ENCODE data around the gene LATS2. TPM values are rescaled to one million over a fixed set of nuclear protein-coding genes. Genes with fewer than 3 reads are reported as not detected.

Gene LATS2
- total RNA-seq, 3 donors from 2014 or later = 15.1 to 35.2 (median 21.6) TPM

DNA sequence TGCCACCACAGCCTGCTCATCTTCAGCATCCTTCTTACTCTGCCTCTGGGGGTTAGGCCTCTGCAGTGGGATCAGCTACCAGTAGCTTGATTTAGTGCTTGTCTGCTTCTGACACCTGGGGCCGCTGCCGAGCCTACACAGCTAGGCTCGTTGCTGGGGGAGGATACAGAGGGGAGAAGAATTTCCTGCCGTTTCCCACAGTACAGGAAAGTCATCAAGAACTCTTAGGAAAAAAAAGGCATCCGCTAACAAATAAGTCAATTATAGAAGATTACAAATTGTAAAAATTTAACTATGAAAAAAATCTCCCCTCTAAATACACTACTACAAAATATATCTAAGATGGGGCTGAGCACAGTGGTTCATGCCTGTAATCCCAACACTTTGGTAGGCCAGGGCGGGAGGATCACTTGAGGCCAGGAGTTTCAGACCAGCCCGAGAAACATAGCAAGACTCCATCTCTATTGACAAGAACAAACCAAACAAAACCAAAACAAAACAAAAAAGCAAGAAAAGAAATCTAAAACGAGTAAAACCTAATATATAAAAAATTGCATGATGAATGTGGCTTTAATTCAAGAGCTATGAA lies 26.7 kb downstream of the LATS2 start:
- Histone ChIP-seq H3K27me3 (no peaks in the 10 kb centered on the region), H3K27ac (peak overlapping the region; percentile 66 to 87), H3K9me3 (no peaks in the 10 kb centered on the region), H3K4me3 (no peak overlapping the region), H3K4me1 (peaks cover 9 to 16% of the 10 kb centered on the region in 2 donors), H3K36me3 (no peaks in the 10 kb centered on the region)
- intact Hi-C loops (cut with DNase I; ENCODE audit: low total_unique reads) = no loop called here
- DNase-seq (ENCODE audit: low spot score in 2 of 2) = no peak
- TF ChIP-seq, protein P1, sequence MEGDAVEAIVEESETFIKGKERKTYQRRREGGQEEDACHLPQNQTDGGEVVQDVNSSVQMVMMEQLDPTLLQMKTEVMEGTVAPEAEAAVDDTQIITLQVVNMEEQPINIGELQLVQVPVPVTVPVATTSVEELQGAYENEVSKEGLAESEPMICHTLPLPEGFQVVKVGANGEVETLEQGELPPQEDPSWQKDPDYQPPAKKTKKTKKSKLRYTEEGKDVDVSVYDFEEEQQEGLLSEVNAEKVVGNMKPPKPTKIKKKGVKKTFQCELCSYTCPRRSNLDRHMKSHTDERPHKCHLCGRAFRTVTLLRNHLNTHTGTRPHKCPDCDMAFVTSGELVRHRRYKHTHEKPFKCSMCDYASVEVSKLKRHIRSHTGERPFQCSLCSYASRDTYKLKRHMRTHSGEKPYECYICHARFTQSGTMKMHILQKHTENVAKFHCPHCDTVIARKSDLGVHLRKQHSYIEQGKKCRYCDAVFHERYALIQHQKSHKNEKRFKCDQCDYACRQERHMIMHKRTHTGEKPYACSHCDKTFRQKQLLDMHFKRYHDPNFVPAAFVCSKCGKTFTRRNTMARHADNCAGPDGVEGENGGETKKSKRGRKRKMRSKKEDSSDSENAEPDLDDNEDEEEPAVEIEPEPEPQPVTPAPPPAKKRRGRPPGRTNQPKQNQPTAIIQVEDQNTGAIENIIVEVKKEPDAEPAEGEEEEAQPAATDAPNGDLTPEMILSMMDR (IDR thresholded peaks at IDR 0.05) = no peak
- no peak for TF ChIP-seq POLR2AphosphoS5 (IDR thresholded peaks at IDR 0.05)
- no peak for TF ChIP-seq POLR2A (IDR thresholded peaks at IDR 0.05)

DNA sequence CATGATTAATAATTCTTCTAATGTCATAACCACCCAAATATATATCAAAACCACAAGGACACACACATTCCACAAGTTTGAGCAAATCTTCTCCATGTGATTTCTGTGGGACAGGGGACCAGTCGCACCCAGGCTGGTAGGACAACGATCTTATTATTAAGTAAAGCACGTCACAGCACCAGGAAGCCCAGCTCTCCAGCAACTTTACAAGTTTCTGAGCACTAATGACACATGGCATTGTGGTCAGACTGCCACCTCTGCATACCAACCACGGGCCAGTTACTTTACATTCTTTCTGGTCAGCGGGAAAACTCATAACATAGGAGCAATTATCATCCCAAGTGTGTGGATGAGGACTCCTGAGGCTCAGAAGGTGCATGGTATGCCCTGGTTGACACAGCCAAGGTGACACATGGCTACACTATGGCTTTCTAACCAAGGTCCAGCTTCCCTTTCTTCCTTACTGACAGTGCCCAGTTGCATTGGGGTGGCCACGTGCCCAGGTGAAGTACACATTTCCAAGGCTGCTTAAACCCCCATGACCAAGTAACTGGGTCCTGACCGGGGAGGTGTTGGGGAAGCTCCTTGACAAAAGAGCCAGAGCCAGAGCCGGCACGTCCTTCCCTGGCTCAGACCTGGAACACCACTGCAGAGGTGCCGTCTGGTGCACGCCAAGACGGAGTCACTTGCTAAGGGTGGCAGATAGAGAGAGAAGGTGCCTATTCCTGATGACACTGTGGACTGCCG lies 27.4 kb downstream of the LATS2 start:
- Histone ChIP-seq H3K9me3 (no peaks in the 10 kb centered on the region), H3K4me3 (peak overlapping the region in 1 of 3 donors; percentile 17), H3K27ac (peak overlapping the region; percentile 66 to 87), H3K27me3 (no peaks in the 10 kb centered on the region), H3K36me3 (no peaks in the 10 kb centered on the region), H3K4me1 (peaks cover 9 to 16% of the 10 kb centered on the region in 2 donors)
- intact Hi-C loops (cut with DNase I; ENCODE audit: low total_unique reads) = no loop called here
- DNase-seq (ENCODE audit: low spot score in 2 of 2) = peak in 1 of 2 donors; percentile 86
- TF ChIP-seq, protein P1 (IDR thresholded peaks at IDR 0.05) = no peak
- no peak for TF ChIP-seq POLR2A (IDR thresholded peaks at IDR 0.05)
- no peak for TF ChIP-seq POLR2AphosphoS5 (IDR thresholded peaks at IDR 0.05)

DNA sequence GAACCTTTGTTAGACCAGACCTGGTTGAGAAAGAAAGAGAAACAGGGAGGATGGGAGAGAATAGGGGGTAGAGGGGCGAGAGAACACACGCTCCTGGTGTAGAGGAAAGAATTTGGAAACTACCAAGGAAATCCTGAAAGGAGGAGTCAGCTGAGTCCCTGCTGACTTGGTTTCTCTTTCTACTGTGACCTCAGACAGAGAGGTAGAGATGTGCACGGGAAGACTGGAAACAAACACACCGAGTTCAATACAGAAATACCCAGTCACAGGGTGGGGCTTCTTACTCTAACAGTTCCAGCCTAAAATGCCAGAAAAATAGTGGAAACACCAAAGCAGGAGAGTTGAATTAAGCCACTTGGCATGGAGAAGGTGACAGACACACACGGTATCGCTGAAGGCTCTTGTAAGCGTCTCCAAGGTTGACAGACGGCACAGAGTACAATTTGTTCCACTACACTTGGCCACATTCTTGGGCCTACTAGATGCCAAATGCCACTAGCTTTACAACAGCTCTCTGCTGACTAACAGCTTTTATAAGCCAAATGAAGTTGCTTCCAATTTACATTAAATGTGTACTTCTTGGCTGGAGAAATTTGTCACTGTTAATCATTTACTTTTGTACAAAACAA lies 28.1 kb downstream of the LATS2 start:
- Histone ChIP-seq H3K9me3 (no peaks in the 10 kb centered on the region), H3K4me3 (peak overlapping the region in 2 of 3 donors; percentile 1 to 22), H3K4me1 (peaks cover 9 to 16% of the 10 kb centered on the region in 2 donors), H3K27me3 (no peaks in the 10 kb centered on the region), H3K36me3 (no peaks in the 10 kb centered on the region), H3K27ac (peak overlapping the region; percentile 66 to 87)
- intact Hi-C loops (cut with DNase I; ENCODE audit: low total_unique reads) = no loop called here
- DNase-seq (ENCODE audit: low spot score in 2 of 2) = peak in 1 of 2 donors; percentile 82
- no peak for TF ChIP-seq POLR2A (IDR thresholded peaks at IDR 0.05)
- TF ChIP-seq, protein P1 (IDR thresholded peaks at IDR 0.05) = no peak
- TF ChIP-seq POLR2AphosphoS5 (IDR thresholded peaks at IDR 0.05) = peak in 2 of 3 donors; percentile 70 to 78

DNA sequence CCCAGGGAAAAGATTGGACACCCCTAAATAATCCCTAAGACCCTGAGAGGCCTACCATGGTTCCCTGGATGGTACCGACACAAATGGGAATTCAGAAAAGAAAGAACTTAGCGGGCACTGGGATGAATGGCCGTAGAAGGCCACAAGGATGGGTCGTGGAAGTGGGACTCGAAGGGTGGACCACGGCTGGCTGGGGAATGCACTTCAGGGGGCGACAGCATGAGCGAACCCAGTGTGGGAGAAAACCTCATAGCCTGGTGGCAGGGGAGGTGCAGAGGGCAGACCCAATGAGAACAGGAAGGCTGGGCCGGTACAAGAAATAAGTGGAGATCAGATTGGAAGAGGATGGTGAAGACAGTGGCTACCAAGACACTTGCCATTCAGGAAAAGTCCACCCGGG lies 28.7 kb downstream of the LATS2 start:
- intact Hi-C loops (cut with DNase I; ENCODE audit: low total_unique reads) = no loop called here
- Histone ChIP-seq H3K9me3 (no peaks in the 10 kb centered on the region), H3K4me3 (no peak overlapping the region), H3K27ac (peak overlapping the region; percentile 62 to 87), H3K27me3 (no peaks in the 10 kb centered on the region), H3K4me1 (peaks cover 9 to 16% of the 10 kb centered on the region in 2 donors), H3K36me3 (no peaks in the 10 kb centered on the region)
- TF ChIP-seq, protein P1 (IDR thresholded peaks at IDR 0.05) = no peak
- TF ChIP-seq POLR2AphosphoS5 (IDR thresholded peaks at IDR 0.05) (no peak), POLR2A (IDR thresholded peaks at IDR 0.05) (no peak)
- no peak for DNase-seq (ENCODE audit: low spot score in 2 of 2)
